Gastrocnemius medialis (tissue), 4 donors: ENCODE measurements around the gene FEN1. TPM values are rescaled to one million over a fixed set of nuclear protein-coding genes. Genes with fewer than 3 reads are reported as not detected.

ENCODE experiments used
- ATAC-seq, 2 donors: fragments of 150-250 bp; one replicate each; pipeline ENCODE4 v1.9.1; 2016
- DNase-seq, 2 donors: peaks; one replicate each; pipeline ENCODE4 v3.0.0-alpha.2; 2019
- H3K27ac ChIP-seq, 4 donors: fragments of 200-600 bp; sonication (generic); 1 replicate in 1 of 4; 2 replicates in 3 of 4; pipeline ENCODE4 v1.5.1; 2016 to 2018; ENCODE audit warnings: mild to moderate bottlenecking in 2 of 4, moderate library complexity in 1 of 4
- H3K27me3 ChIP-seq, 3 donors: fragments of 200-600 bp; sonication (generic) in 2 of 3; 1 replicate in 1 of 3; 2 replicates in 2 of 3; pipeline versions ENCODE4 v1.5.1 to v1.6.0; 2016 to 2019; ENCODE audit warnings: mild to moderate bottlenecking in 1 of 3, moderate library complexity in 1 of 3
- H3K36me3 ChIP-seq, 2 donors: fragments of 200-600 bp; sonication (generic) in 1 of 2; one replicate each; pipeline ENCODE4 v1.5.1; 2017 to 2018
- H3K4me1 ChIP-seq, 2 donors: fragments of 200-600 bp; sonication (generic) in 1 of 2; one replicate each; pipeline ENCODE4 v1.5.1; 2016 to 2017; ENCODE audit warnings: mild to moderate bottlenecking in 2 of 2
- H3K4me3 ChIP-seq, 4 donors: fragments of 200-600 bp; sonication (generic) in 3 of 4; 1 replicate in 1 of 4; 2 replicates in 3 of 4; pipeline ENCODE4 v1.5.1; 2016 to 2019; ENCODE audit warnings: mild to moderate bottlenecking in 2 of 4
- H3K9me3 ChIP-seq, 3 donors: fragments of 200-600 bp; sonication (generic) in 2 of 3; 1 replicate in 1 of 3; 2 replicates in 2 of 3; pipeline ENCODE4 v1.5.1; 2016 to 2019
- CTCF ChIP-seq, 5 experiments: fragments of 450-650 bp in 3 of 5; fragments of 200-600 bp in 2 of 5; sonication (generic) in 2 of 5; IDR thresholded peaks in 4 of 5; conservative IDR thresholded peaks in 1 of 5; 1 replicate in 4 of 5; 2 replicates in 1 of 5; pipeline ENCODE4 v1.5.1; 2016 to 2019; ENCODE audit warnings: antibody characterized with exemption in 5 of 5, mild to moderate bottlenecking in 3 of 5, moderate library complexity in 3 of 5
- POLR2A ChIP-seq, 2 donors: fragments of 450-650 bp; IDR thresholded peaks; one replicate each; pipeline ENCODE4 v1.6.1; 2017; ENCODE audit warnings: antibody characterized with exemption in 2 of 2, mild to moderate bottlenecking in 2 of 2, moderate library complexity in 2 of 2
- in situ Hi-C, 4 donors: fragments of 200-750 bp; cut with MboI; loops; one replicate each; pipeline versions ENCODE4 v1.15.0 to v1.8.0; 2017; ENCODE audit warnings: low sequenced_read_pairs in 4 of 4
- intact Hi-C: fragments of 100-400 bp; cut with DNase I; formaldehyde crosslinking; loops from one replicate; pipeline ENCODE4 v1.15.1; 2023; ENCODE audit warnings: low total_unique reads
- total RNA-seq, 4 donors: library from RNA; depleted of rRNA; stranded (reverse); fragments of >200 nt; gene quantifications; one replicate each; pipeline versions ENCODE4 v1.1.0 to v1.2.3, GENCODE V29; 2016

The FEN1 gene
- total RNA-seq, 4 donors from 2014 or later: 7.4 to 15.7 (median 9.5) TPM

GRCh38 chr11:61816736-61817455 lies 24.2 kb downstream of the FEN1 start, which contains the start of gene FADS1:
Gene FADS1, minus strand, starts transcription at chr11:61817003. Its CDS starts 74 bp downstream, at chr11:61816929.
- H3K27ac ChIP-seq: peak within 1 kb of the TSS; percentile 87 to 92 (median 90)
- H3K36me3 ChIP-seq: no peaks in the 10 kb centered on the region
- in situ Hi-C loops: no loop called here
- H3K9me3 ChIP-seq: no peaks in the 10 kb centered on the region
- H3K4me3 ChIP-seq: peak within 1 kb of the TSS; percentile 64 to 88 (median 80)
- TF ChIP-seq POLR2A (IDR thresholded peaks at IDR 0.05) (peak; percentile 40 to 62), CTCF (IDR thresholded peaks at IDR 0.05 in 4 of 5, conservative IDR thresholded peaks at IDR 0.05 in 1 of 5) (peak in 3 of 5 experiments; percentile 33 to 50 (median 48))
- DNase-seq (peak; percentile 57 to 79), ATAC-seq (peak; percentile 17 to 25)
- no peaks in the 10 kb centered on the region for H3K27me3 ChIP-seq
- H3K4me1 ChIP-seq: peaks cover 11 to 17% of the 10 kb centered on the region in 2 donors
- intact Hi-C loops: loop anchor here (1.0 to 5.0 kb wide), 2 partner anchors 25 to 155 kb away; partner anchors contain the start of genes FEN1 and TMEM258

GRCh38 chr11:61817471-61818202 lies 24.9 kb downstream of the FEN1 start:
- no peaks in the 10 kb centered on the region for H3K9me3 ChIP-seq
- DNase-seq (no peak), ATAC-seq (no peak)
- in situ Hi-C loops (no loop called here), intact Hi-C loops (loop anchor here (5.0 kb wide), 1 partner anchor 155 kb away; no protein-coding TSS in a partner anchor)
- peak overlapping the region in 3 of 4 donors; percentile 64 to 88 (median 75) for H3K4me3 ChIP-seq
- peaks cover 11 to 17% of the 10 kb centered on the region in 2 donors for H3K4me1 ChIP-seq
- H3K27ac ChIP-seq: peak overlapping the region; percentile 87 to 92 (median 90)
- no peak for TF ChIP-seq CTCF (IDR thresholded peaks at IDR 0.05 in 4 of 5, conservative IDR thresholded peaks at IDR 0.05 in 1 of 5)
- TF ChIP-seq POLR2A (IDR thresholded peaks at IDR 0.05): no peak
- H3K36me3 ChIP-seq: no peaks in the 10 kb centered on the region
- no peaks in the 10 kb centered on the region for H3K27me3 ChIP-seq

DNA sequence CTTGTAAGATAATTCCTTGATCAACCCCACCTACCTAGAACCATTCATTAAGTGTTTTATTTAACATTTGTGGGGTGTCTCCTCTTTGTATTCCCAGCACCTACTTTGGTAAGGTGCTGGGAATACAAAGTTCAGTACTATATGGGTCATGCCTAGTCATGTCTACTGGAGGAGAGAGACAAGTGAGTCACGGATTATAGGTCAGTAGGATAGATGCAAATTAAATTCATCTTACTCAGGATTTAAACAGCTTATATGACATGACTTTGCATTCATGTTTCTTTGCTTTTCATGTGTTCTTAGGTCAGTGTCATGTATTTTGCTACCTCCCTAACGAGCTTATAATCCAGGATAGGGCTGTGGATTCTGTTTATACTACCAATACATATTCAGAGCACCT lies 27.5 kb downstream of the FEN1 start:
- no peaks in the 10 kb centered on the region for H3K36me3 ChIP-seq
- no peaks in the 10 kb centered on the region for H3K27me3 ChIP-seq
- peak overlapping the region in 2 of 4 donors; percentile 36 to 67 for H3K27ac ChIP-seq
- no peak overlapping the region for H3K4me3 ChIP-seq
- intact Hi-C loops (no loop called here), in situ Hi-C loops (no loop called here)
- peak in 1 of 2 donors; percentile 28 for ATAC-seq
- no peak for DNase-seq
- TF ChIP-seq CTCF (IDR thresholded peaks at IDR 0.05 in 4 of 5, conservative IDR thresholded peaks at IDR 0.05 in 1 of 5): no peak
- TF ChIP-seq POLR2A (IDR thresholded peaks at IDR 0.05): no peak
- peaks cover 6 to 17% of the 10 kb centered on the region in 2 donors for H3K4me1 ChIP-seq
- no peaks in the 10 kb centered on the region for H3K9me3 ChIP-seq

GRCh38 chr11:61826930-61827570 lies 34.3 kb downstream of the FEN1 start:
- peak overlapping the region; percentile 41 to 63 (median 58) for H3K4me3 ChIP-seq
- DNase-seq (no peak), ATAC-seq (no peak)
- in situ Hi-C loops: no loop called here
- H3K27ac ChIP-seq: peak overlapping the region; percentile 10 to 74 (median 69)
- H3K9me3 ChIP-seq: no peaks in the 10 kb centered on the region
- no peaks in the 10 kb centered on the region for H3K36me3 ChIP-seq
- intact Hi-C loops: no loop called here
- peaks cover 6 to 13% of the 10 kb centered on the region in 2 donors for H3K4me1 ChIP-seq
- TF ChIP-seq POLR2A (IDR thresholded peaks at IDR 0.05) (no peak), CTCF (IDR thresholded peaks at IDR 0.05 in 4 of 5, conservative IDR thresholded peaks at IDR 0.05 in 1 of 5) (no peak)
- H3K27me3 ChIP-seq: peaks cover 21 to 39% (median 27%) of the 10 kb centered on the region in 3 donors
